GM12878 (cell line): ENCODE measurements around the gene XCR1. TPM values are rescaled to one million over a fixed set of nuclear protein-coding genes. Genes with fewer than 3 reads are reported as not detected.

Source experiments
- DPF2 ChIP-seq: fragments of 450-650 bp; IDR thresholded peaks from 2 replicates; pipeline ENCODE4 v1.6.1; 2017; ENCODE audit warnings: mild to moderate bottlenecking
- E2F8 ChIP-seq: fragments of 450-650 bp; IDR thresholded peaks from 2 replicates; pipeline ENCODE4 v1.6.1; 2018; ENCODE audit warnings: mild to moderate bottlenecking, low read depth, moderate library complexity; ENCODE audit not compliant: partially characterized antibody
- EP300 ChIP-seq, 2 experiments: fragments of 150-350 bp in 1 of 2; IDR thresholded peaks; 2 replicates each; pipeline ENCODE4 v1.6.1; 2011 to 2012; ENCODE audit warnings: low read depth in 2 of 2, low read length in 2 of 2, borderline replicate concordance in 1 of 2, improper control_type of control experiment in 1 of 2, inconsistent platforms in 1 of 2; ENCODE audit not compliant: control insufficient read depth in 1 of 2
- JUNB ChIP-seq: IDR thresholded peaks from 2 replicates; pipeline ENCODE4 v1.6.1; 2016; ENCODE audit warnings: antibody characterized with exemption, mild to moderate bottlenecking
- RAD21 ChIP-seq: IDR thresholded peaks from 2 replicates; pipeline ENCODE4 v1.6.1; 2011; ENCODE audit warnings: mild to moderate bottlenecking, low read depth, low read length, moderate library complexity; ENCODE audit not compliant: insufficient read depth
- SMC3 ChIP-seq: IDR thresholded peaks from 2 replicates; pipeline ENCODE4 v1.6.1; 2011; ENCODE audit warnings: low read length, improper control_type of control experiment, borderline replicate concordance
- SPI1 ChIP-seq: IDR thresholded peaks from 2 replicates; pipeline ENCODE4 v1.6.1; 2011; ENCODE audit warnings: low read depth, mild to moderate bottlenecking, low read length, moderate library complexity, borderline replicate concordance; ENCODE audit not compliant: insufficient read depth
- SREBF1 ChIP-seq: IDR thresholded peaks from 2 replicates; pipeline ENCODE4 v1.6.1; 2012; ENCODE audit warnings: mild to moderate bottlenecking, low read length
- STAT3 ChIP-seq: IDR thresholded peaks from 2 replicates; pipeline ENCODE4 v1.6.1; 2011; ENCODE audit warnings: low read depth, low read length, improper control_type of control experiment
- SUPT20H ChIP-seq: IDR thresholded peaks from 2 replicates; pipeline ENCODE4 v1.6.1; 2011; ENCODE audit warnings: low read depth, mild to moderate bottlenecking, low read length, moderate library complexity, borderline replicate concordance; ENCODE audit not compliant: control insufficient read depth
- polyA plus RNA-seq, 11 experiments: library from polyadenylated mRNA; depleted of rRNA in 4 of 11; unstranded in 6 of 11; stranded (reverse) in 5 of 11; fragments of >200 nt; fragmentation: Nextera tagmentation in 4 of 11; fragmentation: Illumina TruSeq in 1 of 11; extraction: Ambion mirVana in 4 of 11; extraction: Trizol in 1 of 11; gene quantifications; 1 replicate in 1 of 11; 2 replicates in 10 of 11; pipeline versions ENCODE4 v1.2.1 to v1.2.3, GENCODE V29; 2011 to 2016; ENCODE audit warnings: inconsistent platforms in 2 of 11, missing spikeins in 2 of 11, low read depth in 1 of 11
- total RNA-seq, 4 experiments: library from RNA; depleted of rRNA in 3 of 4; stranded (reverse); fragments of >200 nt in 3 of 4; fragmentation: Illumina TruSeq in 1 of 4; extraction: Trizol in 1 of 4; gene quantifications; 2 replicates each; pipeline versions ENCODE4 v1.2.1 to v1.2.3, GENCODE V29; 2013 to 2021

XCR1 gene
- total and polyA plus RNA-seq, 10 of the 15 experiments (the other 5 are each of a cell fraction or from before 2014, with no cell fraction given) = 0.02 to 0.29 (median 0.13) TPM; not detected in 2

DNA sequence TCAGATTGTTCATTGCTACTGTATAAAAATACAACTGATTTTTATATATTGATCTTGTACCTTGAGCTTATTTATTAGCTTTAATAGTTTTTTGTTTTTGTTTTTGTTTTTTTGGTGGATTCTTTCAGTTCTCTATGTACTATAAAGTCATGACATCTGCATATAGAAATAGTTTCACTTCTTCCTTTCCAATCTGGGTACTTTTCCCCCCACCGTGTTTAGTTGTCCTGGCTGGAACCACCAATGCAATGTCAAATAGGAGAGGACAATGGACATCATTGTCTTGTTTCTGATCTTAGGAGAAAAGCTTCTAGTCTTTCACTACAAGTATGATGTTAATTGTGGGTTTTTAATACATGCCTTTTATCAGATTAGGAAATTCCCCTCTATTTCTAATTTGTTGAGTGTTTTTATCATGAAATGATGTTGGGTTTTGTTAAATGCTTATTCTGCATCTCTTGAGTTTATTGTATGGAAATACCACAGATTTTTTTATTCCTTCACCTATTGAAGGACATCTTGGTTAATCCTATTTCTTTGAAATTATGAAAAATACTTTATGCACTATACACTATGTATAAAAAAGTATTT lies 2.8 kb upstream of the XCR1 start (continued):
- TF ChIP-seq EP300 (IDR thresholded peaks at IDR 0.05; ENCODE audit: borderline replicate concordance in 1 of 2, control insufficient read depth in 1 of 2, low read depth in 2 of 2, low read length in 2 of 2) (peak; percentile 71 to 80; a peak in 2 of 4 replicates), SPI1 (peak; percentile 92), JUNB (peak; percentile 34; the same call in 1 of the 2 replicates), RAD21 (no peak), E2F8 (peak; percentile 31), DPF2 (peak; percentile 54; the same call in 1 of the 2 replicates), SUPT20H (no peak), STAT3 (no peak), SMC3 (no peak), SREBF1 (no peak)
